DMS79 treated with DMSO at 0.1 percent for 48 hours (cell line): ENCODE measurements around the gene SPOCK1.
A peak's percentile ranks its signal among the peaks of the same experiment; 100 is the strongest.

Experiments used
- DNase-seq: peaks from one replicate; lab custom pipeline; 2025; lab: John Stamatoyannopoulos, UW

SPOCK1 gene

GRCh38 chr5:137328991-137329390 lies 170.1 kb downstream of the SPOCK1 start:
- DNase-seq, result no peak

GRCh38 chr5:137328463-137328862 lies 170.7 kb downstream of the SPOCK1 start:
- no peak for DNase-seq

- DNase-seq, result no peak
Observed at GRCh38 chr5:137325721-137326120, 173.4 kb downstream of the SPOCK1 start.

GRCh38 chr5:137320056-137321045 lies 178.8 kb downstream of the SPOCK1 start:
- peak; percentile 4 for DNase-seq

GRCh38 chr5:137318027-137318426 lies 181.1 kb downstream of the SPOCK1 start:
- DNase-seq, result no peak

- DNase-seq, result no peak
Observed at GRCh38 chr5:137316346-137316736, 182.8 kb downstream of the SPOCK1 start.

GRCh38 chr5:137315534-137316345 lies 183.4 kb downstream of the SPOCK1 start:
- DNase-seq, result no peak

GRCh38 chr5:137315109-137315508 lies 184.0 kb downstream of the SPOCK1 start:
- no peak for DNase-seq

GRCh38 chr5:137313526-137314175 lies 185.5 kb downstream of the SPOCK1 start:
- DNase-seq, result no peak

- no peak for DNase-seq
Observed at GRCh38 chr5:137312011-137312410, 187.1 kb downstream of the SPOCK1 start.

GRCh38 chr5:137310051-137310730 lies 188.9 kb downstream of the SPOCK1 start:
- no peak for DNase-seq

- DNase-seq, result no peak
Observed at GRCh38 chr5:137309290-137309689, 189.8 kb downstream of the SPOCK1 start.

- no peak for DNase-seq
Observed at GRCh38 chr5:137308311-137308710, 190.8 kb downstream of the SPOCK1 start.

- no peak for DNase-seq
Observed at GRCh38 chr5:137306903-137307302, 192.2 kb downstream of the SPOCK1 start.

GRCh38 chr5:137305971-137306602 lies 193.0 kb downstream of the SPOCK1 start:
- no peak for DNase-seq

- peak; percentile 80 for DNase-seq
Observed at GRCh38 chr5:137304226-137304874, 194.8 kb downstream of the SPOCK1 start.

- peak; percentile 22 for DNase-seq
Observed at GRCh38 chr5:137303509-137303908, 195.6 kb downstream of the SPOCK1 start.

- no peak for DNase-seq
Observed at GRCh38 chr5:137300411-137301240, 198.5 kb downstream of the SPOCK1 start.

GRCh38 chr5:137296213-137296781 lies 202.8 kb downstream of the SPOCK1 start:
- DNase-seq, result peak; percentile 85
